ENCODE data around the gene UGT1A1. TPM values are rescaled to one million over a fixed set of nuclear protein-coding genes. Genes with fewer than 3 reads are reported as not detected.

Gene UGT1A1
- total RNA-seq, 1 donor from 2014 or later, result not detected

DNA sequence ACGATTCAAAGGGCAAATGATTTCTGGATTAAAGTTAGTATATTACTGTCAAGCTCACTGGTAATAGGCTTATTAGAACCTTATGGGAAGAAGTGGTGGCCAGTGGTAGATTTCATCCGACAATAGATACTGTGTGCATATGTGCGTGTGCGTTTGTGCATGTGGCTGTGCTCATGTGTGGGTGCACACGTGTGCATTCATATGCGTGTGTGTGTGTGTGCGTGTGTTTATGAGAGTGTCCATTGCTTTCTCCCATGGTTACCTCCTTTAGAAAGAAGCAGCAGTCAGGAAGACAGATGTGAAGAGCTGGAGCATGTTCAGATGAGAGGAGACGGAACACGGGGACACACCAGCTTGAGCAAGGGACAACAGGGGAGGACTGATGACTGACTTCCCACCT is 9.2 kb downstream of the UGT1A1 start:
- Mint-ChIP-seq H3K4me3 (no peak overlapping the region), H3K27ac (no peak overlapping the region), H3K27me3 (peaks cover 7% of the 10 kb centered on the region), H3K4me1 (peaks cover 3% of the 10 kb centered on the region), H3K36me3 (ENCODE audit: low read depth) (no peaks in the 10 kb centered on the region), H3K9me3 (no peaks in the 10 kb centered on the region)
- DNase-seq, result no peak
- intact Hi-C loops (cut with micrococcal nuclease), result no loop called here

- H3K36me3 Mint-ChIP-seq (ENCODE audit: low read depth), result no peaks in the 10 kb centered on the region
- H3K27ac Mint-ChIP-seq, result no peak overlapping the region
- intact Hi-C loops (cut with micrococcal nuclease), result no loop called here
- no peak for DNase-seq
- peaks cover 11% of the 10 kb centered on the region for H3K9me3 Mint-ChIP-seq
- no peaks in the 10 kb centered on the region for H3K4me1 Mint-ChIP-seq
- H3K4me3 Mint-ChIP-seq, result no peak overlapping the region
- H3K27me3 Mint-ChIP-seq, result peaks cover 2% of the 10 kb centered on the region
These were observed 12.1 kb downstream of the UGT1A1 start for GRCh38 chr2:233772153-233772552.

DNA sequence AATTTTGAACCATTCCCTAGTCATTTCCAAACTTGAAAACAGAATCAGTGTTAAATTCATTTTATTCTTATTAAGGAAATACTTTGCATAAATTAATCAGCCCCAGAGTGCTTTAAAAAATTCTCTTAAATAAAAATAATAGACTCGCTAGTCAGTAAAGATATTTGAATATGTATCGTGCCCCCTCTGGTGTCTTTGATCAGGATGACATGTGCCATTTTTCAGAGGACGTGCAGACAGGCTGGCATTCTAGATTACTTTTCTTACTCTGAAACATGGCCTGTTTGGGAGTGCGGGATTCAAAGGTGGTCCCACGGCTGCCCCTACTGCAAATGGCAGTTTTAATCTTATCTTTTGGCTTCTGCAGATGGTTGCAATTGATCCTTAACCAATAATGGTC is 12.5 kb downstream of the UGT1A1 start:
- H3K27ac Mint-ChIP-seq, result no peak overlapping the region
- peaks cover 2% of the 10 kb centered on the region for H3K27me3 Mint-ChIP-seq
- H3K4me1 Mint-ChIP-seq, result no peaks in the 10 kb centered on the region
- intact Hi-C loops (cut with micrococcal nuclease), result no loop called here
- H3K9me3 Mint-ChIP-seq, result peaks cover 11% of the 10 kb centered on the region
- no peak for DNase-seq
- H3K36me3 Mint-ChIP-seq (ENCODE audit: low read depth), result no peaks in the 10 kb centered on the region
- H3K4me3 Mint-ChIP-seq, result no peak overlapping the region

DNA sequence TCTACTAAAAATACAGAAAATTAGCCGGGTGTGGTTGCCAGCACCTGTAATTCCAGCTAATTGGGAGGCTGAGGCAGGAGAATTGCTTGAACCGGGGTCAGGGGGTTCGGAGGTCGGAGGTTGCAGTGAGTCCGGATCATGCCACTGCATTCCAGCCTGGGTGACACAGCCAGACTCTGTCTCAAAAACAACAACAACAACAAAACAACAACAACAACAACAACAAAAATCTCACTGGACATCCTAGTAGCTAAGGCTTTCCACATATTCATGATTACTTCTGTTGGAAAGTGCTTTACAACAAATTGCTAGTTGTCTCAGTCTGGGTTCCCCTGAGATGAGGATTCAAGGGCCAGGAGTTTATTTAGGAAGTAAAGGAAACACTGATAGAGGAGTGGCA is 13.8 kb downstream of the UGT1A1 start:
- intact Hi-C loops (cut with micrococcal nuclease), result no loop called here
- no peaks in the 10 kb centered on the region for H3K36me3 Mint-ChIP-seq (ENCODE audit: low read depth)

GRCh38 chr2:233775414-233775813 is 15.3 kb downstream of the UGT1A1 start:
- H3K4me1 Mint-ChIP-seq, result no peaks in the 10 kb centered on the region

More for the DNA sequence above, 13.8 kb downstream of the UGT1A1 start:
- H3K4me1 Mint-ChIP-seq, result no peaks in the 10 kb centered on the region
- H3K27me3 Mint-ChIP-seq, result no peaks in the 10 kb centered on the region
- no peak overlapping the region for H3K4me3 Mint-ChIP-seq
- H3K9me3 Mint-ChIP-seq, result peaks cover 16% of the 10 kb centered on the region
- no peak for DNase-seq
- no peak overlapping the region for H3K27ac Mint-ChIP-seq

DNA sequence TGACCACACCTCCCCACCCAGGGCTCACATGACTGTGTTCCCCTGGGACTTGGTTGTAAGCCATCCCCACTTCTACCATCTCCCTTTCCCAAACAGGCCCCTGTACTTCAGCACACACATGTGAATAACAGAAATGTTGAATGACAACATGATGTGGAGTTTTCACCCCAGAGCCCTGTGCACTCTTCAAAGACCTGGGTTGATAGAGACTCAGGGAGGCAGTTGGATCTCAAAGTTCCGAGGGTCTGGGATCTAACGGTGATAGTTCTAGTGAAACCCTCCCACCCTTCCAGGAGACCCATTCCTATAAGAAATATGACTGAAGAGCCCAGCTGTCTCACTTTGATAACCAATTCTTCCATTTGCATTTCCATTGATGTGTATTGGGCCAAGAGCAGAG is 18.0 kb downstream of the UGT1A1 start, which contains the start of gene MROH2A:
Gene MROH2A, plus strand, starts transcription at position 301 of the 400 bp plus-strand sequence. CDS start 1,029 bp downstream, outside the sequence.
- DNase-seq, result no peak
- Mint-ChIP-seq H3K4me3 (no peak within 1 kb of the TSS), H3K27me3 (peaks cover 10% of the 10 kb centered on the region), H3K9me3 (peaks cover 16% of the 10 kb centered on the region), H3K27ac (no peak within 1 kb of the TSS), H3K36me3 (ENCODE audit: low read depth) (no peaks in the 10 kb centered on the region), H3K4me1 (no peaks in the 10 kb centered on the region)
- intact Hi-C loops (cut with micrococcal nuclease), result no loop called here

More at GRCh38 chr2:233775414-233775813, 15.3 kb downstream of the UGT1A1 start:
- intact Hi-C loops (cut with micrococcal nuclease), result no loop called here
- Mint-ChIP-seq H3K27ac (no peak overlapping the region), H3K9me3 (peaks cover 16% of the 10 kb centered on the region), H3K4me3 (no peak overlapping the region), H3K36me3 (ENCODE audit: low read depth) (no peaks in the 10 kb centered on the region), H3K27me3 (no peaks in the 10 kb centered on the region)
- no peak for DNase-seq

DNA sequence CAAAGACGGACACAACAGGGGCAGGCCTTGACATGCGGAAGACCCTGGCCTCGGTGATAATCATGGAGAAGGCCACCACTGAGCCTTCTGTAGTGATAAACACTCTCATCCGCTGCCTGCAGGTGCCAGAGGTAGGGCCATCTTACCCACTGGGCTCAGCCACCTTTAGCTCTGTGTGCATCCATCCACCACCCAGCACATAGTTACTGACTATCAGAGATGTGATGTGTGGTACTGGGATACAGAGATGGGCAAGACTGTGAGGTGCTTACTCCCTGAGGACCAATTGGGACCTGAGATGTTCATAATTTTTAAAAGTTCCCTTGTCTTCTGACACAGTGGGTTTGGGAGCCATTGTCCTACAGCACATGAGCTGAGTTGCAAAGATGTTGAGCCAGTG is 19.7 kb downstream of the UGT1A1 start:
- H3K36me3 Mint-ChIP-seq (ENCODE audit: low read depth), result no peaks in the 10 kb centered on the region
- H3K27me3 Mint-ChIP-seq, result peaks cover 10% of the 10 kb centered on the region
- intact Hi-C loops (cut with micrococcal nuclease), result no loop called here
- H3K4me3 Mint-ChIP-seq, result no peak overlapping the region
- peaks cover 16% of the 10 kb centered on the region for H3K9me3 Mint-ChIP-seq
- H3K27ac Mint-ChIP-seq, result no peak overlapping the region
- DNase-seq, result no peak
- no peaks in the 10 kb centered on the region for H3K4me1 Mint-ChIP-seq

DNA sequence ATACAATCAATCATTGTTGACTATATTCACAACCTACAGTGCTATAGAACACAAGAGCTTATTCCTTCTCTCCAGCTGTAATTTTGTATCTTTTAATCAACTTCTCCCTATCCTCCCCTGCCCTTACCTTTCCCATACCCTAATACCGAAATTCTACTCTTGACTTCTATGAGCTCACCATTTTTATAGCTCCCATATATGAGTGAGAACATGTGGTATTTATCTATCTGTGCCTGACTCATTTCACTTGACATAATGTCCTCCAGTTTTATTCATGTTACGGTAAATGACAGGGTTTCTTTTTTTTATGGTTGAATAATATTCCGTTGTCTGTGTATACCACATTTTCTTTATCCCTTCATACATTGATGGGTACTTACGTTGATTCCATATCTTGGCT is 20.7 kb downstream of the UGT1A1 start:
- H3K4me3 Mint-ChIP-seq, result no peak overlapping the region
- H3K4me1 Mint-ChIP-seq, result no peaks in the 10 kb centered on the region
- intact Hi-C loops (cut with micrococcal nuclease), result no loop called here
- peaks cover 12% of the 10 kb centered on the region for H3K9me3 Mint-ChIP-seq
- H3K27me3 Mint-ChIP-seq, result peaks cover 10% of the 10 kb centered on the region
- no peak for DNase-seq
- H3K27ac Mint-ChIP-seq, result no peak overlapping the region
- no peaks in the 10 kb centered on the region for H3K36me3 Mint-ChIP-seq (ENCODE audit: low read depth)

DNA sequence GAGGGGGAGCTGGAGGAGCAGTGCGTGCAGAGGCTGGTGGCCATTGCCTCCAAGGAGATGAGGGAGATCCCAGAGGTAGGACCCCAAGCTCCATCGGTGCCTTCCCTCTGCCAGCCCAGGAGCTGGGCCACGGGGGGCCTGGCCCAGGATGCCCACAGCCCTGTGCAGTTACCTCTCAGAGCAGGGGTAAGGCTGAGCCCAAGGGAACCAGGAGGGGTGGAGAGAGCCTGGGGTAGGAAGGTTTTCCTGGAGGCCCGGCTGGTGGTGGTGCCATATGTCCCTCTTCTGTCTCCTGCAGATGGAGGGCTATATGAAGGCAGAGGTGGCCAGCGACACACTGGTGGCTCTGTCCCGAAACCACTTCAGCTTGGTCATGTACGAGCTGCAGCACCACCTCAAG is 29.5 kb downstream of the UGT1A1 start:
- no peak for DNase-seq
- H3K4me1 Mint-ChIP-seq, result no peaks in the 10 kb centered on the region
- no peak overlapping the region for H3K27ac Mint-ChIP-seq
- intact Hi-C loops (cut with micrococcal nuclease), result no loop called here
- no peaks in the 10 kb centered on the region for H3K36me3 Mint-ChIP-seq (ENCODE audit: low read depth)
- H3K9me3 Mint-ChIP-seq, result no peaks in the 10 kb centered on the region
- no peaks in the 10 kb centered on the region for H3K27me3 Mint-ChIP-seq
- H3K4me3 Mint-ChIP-seq, result no peak overlapping the region

- no peaks in the 10 kb centered on the region for H3K36me3 Mint-ChIP-seq (ENCODE audit: low read depth)
- intact Hi-C loops (cut with micrococcal nuclease), result no loop called here
- no peaks in the 10 kb centered on the region for H3K27me3 Mint-ChIP-seq
- H3K4me3 Mint-ChIP-seq, result no peak overlapping the region
- DNase-seq, result no peak
- H3K27ac Mint-ChIP-seq, result no peak overlapping the region
- H3K9me3 Mint-ChIP-seq, result no peaks in the 10 kb centered on the region
- no peaks in the 10 kb centered on the region for H3K4me1 Mint-ChIP-seq
These were observed 31.2 kb downstream of the UGT1A1 start for GRCh38 chr2:233791151-233791882.

DNA sequence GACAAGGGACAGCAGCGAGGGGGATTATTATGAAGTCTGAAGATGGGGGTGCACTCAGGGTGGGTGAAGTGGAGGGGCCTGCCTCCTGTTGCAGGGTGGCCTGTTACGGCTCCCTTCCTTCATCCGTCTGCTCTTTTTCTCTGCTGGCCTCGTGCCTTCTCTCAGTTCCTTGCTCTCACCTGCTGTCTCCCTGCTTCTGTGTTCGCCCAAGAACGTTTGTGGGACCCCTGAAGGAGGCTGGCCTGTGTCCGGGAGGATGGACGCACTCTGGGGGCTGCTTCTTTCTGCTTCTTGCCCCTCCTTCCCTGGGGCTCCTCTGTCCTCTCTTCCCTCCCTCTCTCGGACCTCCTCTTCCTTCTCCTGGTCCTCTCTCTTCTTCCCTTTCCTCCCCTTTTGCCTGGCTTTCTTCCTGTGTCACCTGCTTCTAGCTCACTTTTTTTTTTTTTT is 31.8 kb downstream of the UGT1A1 start:
- Mint-ChIP-seq H3K9me3 (no peaks in the 10 kb centered on the region), H3K4me3 (no peak overlapping the region), H3K36me3 (ENCODE audit: low read depth) (no peaks in the 10 kb centered on the region), H3K4me1 (no peaks in the 10 kb centered on the region), H3K27ac (no peak overlapping the region), H3K27me3 (no peaks in the 10 kb centered on the region)
- no peak for DNase-seq
- intact Hi-C loops (cut with micrococcal nuclease), result no loop called here

GRCh38 chr2:233792720-233793119 is 32.6 kb downstream of the UGT1A1 start:
- H3K4me1 Mint-ChIP-seq, result no peaks in the 10 kb centered on the region

GRCh38 chr2:233793465-233794127 is 33.5 kb downstream of the UGT1A1 start:
- no peak for DNase-seq
- intact Hi-C loops (cut with micrococcal nuclease), result no loop called here

More at GRCh38 chr2:233792720-233793119, 32.6 kb downstream of the UGT1A1 start:
- no peaks in the 10 kb centered on the region for H3K9me3 Mint-ChIP-seq
- no peak for DNase-seq
- intact Hi-C loops (cut with micrococcal nuclease), result no loop called here
- H3K27ac Mint-ChIP-seq, result no peak overlapping the region
- H3K36me3 Mint-ChIP-seq (ENCODE audit: low read depth), result no peaks in the 10 kb centered on the region
- no peak overlapping the region for H3K4me3 Mint-ChIP-seq
- no peaks in the 10 kb centered on the region for H3K27me3 Mint-ChIP-seq

DNA sequence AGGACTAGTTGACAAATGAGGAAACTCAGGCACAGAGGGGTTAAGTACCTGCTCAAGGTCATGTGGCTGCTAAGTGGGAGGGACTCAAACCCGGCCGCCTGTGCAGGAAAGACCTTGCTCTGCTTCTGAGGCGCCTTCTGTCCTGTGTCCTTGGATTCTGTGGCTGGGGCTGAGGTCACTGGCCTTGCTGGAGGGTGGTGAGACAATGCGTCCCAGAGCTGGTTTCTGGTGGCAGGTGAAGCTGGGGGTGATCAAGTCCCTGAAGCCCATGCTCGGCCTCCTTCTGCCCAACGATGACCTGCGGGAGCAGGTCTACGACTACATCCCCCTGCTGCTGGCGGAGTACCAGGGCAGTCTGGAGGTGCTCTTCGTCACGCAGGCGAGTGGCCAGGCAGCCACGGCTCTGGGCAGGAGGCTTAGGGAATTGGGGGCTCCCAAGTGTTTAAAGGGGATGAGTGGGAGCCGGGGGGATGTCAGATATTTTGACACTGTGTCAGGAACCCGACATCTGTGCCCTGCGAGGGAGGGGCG is 34.1 kb downstream of the UGT1A1 start:
- Mint-ChIP-seq H3K4me1 (no peaks in the 10 kb centered on the region), H3K9me3 (no peaks in the 10 kb centered on the region), H3K36me3 (ENCODE audit: low read depth) (no peaks in the 10 kb centered on the region), H3K4me3 (no peak overlapping the region), H3K27me3 (no peaks in the 10 kb centered on the region), H3K27ac (no peak overlapping the region)
- intact Hi-C loops (cut with micrococcal nuclease), result no loop called here
- no peak for DNase-seq

More at GRCh38 chr2:233793465-233794127, 33.5 kb downstream of the UGT1A1 start:
- Mint-ChIP-seq H3K4me3 (no peak overlapping the region), H3K27me3 (no peaks in the 10 kb centered on the region), H3K36me3 (ENCODE audit: low read depth) (no peaks in the 10 kb centered on the region), H3K9me3 (no peaks in the 10 kb centered on the region), H3K4me1 (no peaks in the 10 kb centered on the region), H3K27ac (no peak overlapping the region)
